ENCODE measurements around the gene C1QTNF12.
A peak's percentile ranks its signal among the peaks of the same experiment; 100 is the strongest.

C1QTNF12 gene

GRCh38 chr1:1281533-1282321, 35.2 kb upstream of the C1QTNF12 start:
- Histone ChIP-seq H3K27ac (no peak overlapping the region), H3K27me3 (no peaks in the 10 kb centered on the region), H4K20me1 (no peaks in the 10 kb centered on the region), H3K36me3 (no peaks in the 10 kb centered on the region), H3K4me3 (no peak overlapping the region), H3K9ac (no peak overlapping the region), H3K9me3 (no peaks in the 10 kb centered on the region), H3K4me1 (peaks cover 14% of the 10 kb centered on the region), H3K4me2 (no peak overlapping the region)
- no peak for TF ChIP-seq Cebpa-rat (IDR thresholded peaks at IDR 0.05)

DNA sequence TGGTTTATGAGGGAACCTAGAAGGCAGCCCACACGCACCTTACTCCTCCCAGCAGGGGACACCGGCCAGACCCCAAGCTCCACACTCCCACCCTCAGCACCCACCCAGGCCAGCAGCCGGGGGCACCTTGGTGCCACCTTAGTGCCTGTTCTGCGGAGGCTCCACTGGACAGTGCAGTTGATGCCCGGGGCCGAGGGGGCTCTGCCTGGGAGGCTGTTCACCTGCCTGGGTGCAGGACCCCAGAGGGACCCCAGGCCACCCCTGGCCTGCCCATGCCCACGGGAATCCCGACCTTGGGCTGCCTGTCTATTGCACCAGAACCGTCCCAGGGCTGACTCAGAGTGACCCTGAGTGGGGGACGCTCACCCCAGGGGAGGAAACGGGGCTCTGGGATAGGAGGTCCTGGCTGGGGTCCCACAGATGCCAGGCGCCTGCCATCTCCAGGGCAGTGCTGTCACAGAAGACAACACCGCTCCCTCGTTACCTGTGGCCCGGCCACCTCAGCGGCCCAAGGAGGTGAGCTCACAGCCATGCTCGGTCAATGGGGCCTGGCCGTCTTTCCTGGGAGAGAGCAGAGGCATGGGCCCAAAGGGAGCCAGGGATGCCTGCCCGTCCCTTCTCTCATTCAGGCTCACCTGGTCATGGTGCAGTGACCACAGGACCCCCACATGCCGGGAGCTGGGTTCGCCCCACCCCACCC, 34.4 kb upstream of the C1QTNF12 start:
- no peaks in the 10 kb centered on the region for H3K36me3 ChIP-seq
- H3K9me3 ChIP-seq: no peaks in the 10 kb centered on the region
- no peak overlapping the region for H3K27ac ChIP-seq
- peaks cover 14% of the 10 kb centered on the region for H3K4me1 ChIP-seq
- no peaks in the 10 kb centered on the region for H3K27me3 ChIP-seq
- no peak for TF ChIP-seq Cebpa-rat (IDR thresholded peaks at IDR 0.05)
- H4K20me1 ChIP-seq: no peaks in the 10 kb centered on the region
- H3K4me2 ChIP-seq: no peak overlapping the region
- H3K4me3 ChIP-seq: no peak overlapping the region
- no peak overlapping the region for H3K9ac ChIP-seq

DNA sequence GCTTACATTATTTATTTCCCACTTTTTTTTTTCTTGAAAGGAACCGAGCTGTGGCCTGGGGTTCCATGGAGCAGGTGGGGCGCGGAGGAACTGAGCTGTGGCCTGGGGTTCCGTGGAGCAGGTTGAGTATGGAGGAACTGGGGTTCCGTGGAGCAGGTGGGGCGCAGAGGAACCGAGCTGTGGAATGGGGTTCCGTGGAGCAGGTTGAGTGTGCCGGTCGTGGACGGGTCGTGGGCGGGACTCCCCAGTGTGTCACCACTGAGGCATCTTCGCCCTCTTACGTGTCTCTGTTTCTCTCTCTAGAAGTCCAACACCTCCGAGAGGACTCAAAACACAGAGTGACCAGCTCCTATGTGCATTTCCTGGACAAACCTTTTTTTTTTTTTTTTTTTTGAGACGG, 32.5 kb upstream of the C1QTNF12 start:
- Histone ChIP-seq H3K27me3 (no peaks in the 10 kb centered on the region), H4K20me1 (no peaks in the 10 kb centered on the region), H3K9me3 (no peaks in the 10 kb centered on the region), H3K9ac (no peak overlapping the region), H3K4me3 (no peak overlapping the region), H3K36me3 (no peaks in the 10 kb centered on the region), H3K4me2 (no peak overlapping the region), H3K4me1 (peaks cover 19% of the 10 kb centered on the region), H3K27ac (no peak overlapping the region)
- no peak for TF ChIP-seq Cebpa-rat (IDR thresholded peaks at IDR 0.05)

DNA sequence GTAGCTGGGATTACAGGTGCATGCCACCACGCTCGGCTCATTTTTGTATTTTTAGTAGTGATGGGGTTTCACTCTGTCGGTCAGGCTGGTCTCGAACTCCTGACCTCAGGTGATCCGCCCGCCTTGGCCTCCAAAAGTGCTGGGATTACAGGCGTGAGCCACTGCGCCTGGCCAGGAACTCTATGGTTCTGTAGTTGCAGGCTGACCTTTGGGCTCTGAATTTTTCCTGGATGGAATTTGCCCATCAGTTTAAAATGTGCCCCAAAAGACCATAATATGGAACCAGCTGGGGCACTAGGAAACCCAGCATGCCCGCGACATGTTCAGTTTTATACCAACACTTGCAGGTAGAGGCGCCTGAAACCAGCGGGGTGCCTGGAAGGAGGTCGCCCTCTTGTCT, 32.1 kb upstream of the C1QTNF12 start:
- Histone ChIP-seq H3K4me2 (no peak overlapping the region), H3K4me3 (no peak overlapping the region), H3K27me3 (no peaks in the 10 kb centered on the region), H3K27ac (no peak overlapping the region), H3K36me3 (no peaks in the 10 kb centered on the region), H3K9ac (no peak overlapping the region), H3K9me3 (no peaks in the 10 kb centered on the region), H3K4me1 (peaks cover 17% of the 10 kb centered on the region), H4K20me1 (no peaks in the 10 kb centered on the region)
- no peak for TF ChIP-seq Cebpa-rat (IDR thresholded peaks at IDR 0.05)

- no peak overlapping the region for H3K4me2 ChIP-seq
- TF ChIP-seq Cebpa-rat (IDR thresholded peaks at IDR 0.05): no peak
- no peak overlapping the region for H3K4me3 ChIP-seq
- H3K9me3 ChIP-seq: no peaks in the 10 kb centered on the region
- H3K9ac ChIP-seq: no peak overlapping the region
- peaks cover 26% of the 10 kb centered on the region for H4K20me1 ChIP-seq
- H3K36me3 ChIP-seq: peaks cover 15% of the 10 kb centered on the region
- no peaks in the 10 kb centered on the region for H3K27me3 ChIP-seq
- no peak overlapping the region for H3K27ac ChIP-seq
- peaks cover 35% of the 10 kb centered on the region for H3K4me1 ChIP-seq
These were observed 29.3 kb upstream of the C1QTNF12 start for GRCh38 chr1:1275836-1276235.

DNA sequence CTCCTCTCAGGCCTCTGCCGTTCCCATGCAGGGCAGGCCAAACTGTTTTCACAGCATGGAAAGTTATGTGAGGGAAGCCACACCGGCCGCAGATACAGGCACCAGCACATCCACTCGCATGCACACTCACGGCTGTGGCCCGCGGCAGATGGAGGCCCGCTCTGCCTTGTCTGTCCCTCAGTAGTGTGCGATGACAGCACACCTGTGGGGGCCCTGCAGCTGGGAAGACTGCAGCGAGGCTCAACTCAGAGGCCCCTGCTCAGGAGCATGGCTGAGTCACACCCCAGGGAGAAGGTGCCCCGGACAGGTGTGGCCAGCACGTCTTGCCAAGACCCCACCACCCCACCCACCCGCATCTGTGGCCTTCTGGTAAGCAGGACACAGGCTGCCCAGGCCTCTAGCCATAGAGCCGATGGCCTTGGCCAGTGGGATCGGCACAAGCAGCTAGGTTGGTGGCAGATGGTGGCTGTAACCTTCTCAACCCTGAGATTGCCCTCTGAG, 28.5 kb upstream of the C1QTNF12 start:
- TF ChIP-seq Cebpa-rat (IDR thresholded peaks at IDR 0.05): no peak
- Histone ChIP-seq H3K4me2 (peak overlapping the region; percentile 96), H3K9ac (peak overlapping the region; percentile 83), H3K36me3 (peaks cover 23% of the 10 kb centered on the region), H3K27me3 (no peaks in the 10 kb centered on the region), H3K27ac (peak overlapping the region; percentile 83), H4K20me1 (peaks cover 35% of the 10 kb centered on the region), H3K4me1 (peaks cover 43% of the 10 kb centered on the region), H3K4me3 (peak overlapping the region; percentile 100), H3K9me3 (no peaks in the 10 kb centered on the region)

DNA sequence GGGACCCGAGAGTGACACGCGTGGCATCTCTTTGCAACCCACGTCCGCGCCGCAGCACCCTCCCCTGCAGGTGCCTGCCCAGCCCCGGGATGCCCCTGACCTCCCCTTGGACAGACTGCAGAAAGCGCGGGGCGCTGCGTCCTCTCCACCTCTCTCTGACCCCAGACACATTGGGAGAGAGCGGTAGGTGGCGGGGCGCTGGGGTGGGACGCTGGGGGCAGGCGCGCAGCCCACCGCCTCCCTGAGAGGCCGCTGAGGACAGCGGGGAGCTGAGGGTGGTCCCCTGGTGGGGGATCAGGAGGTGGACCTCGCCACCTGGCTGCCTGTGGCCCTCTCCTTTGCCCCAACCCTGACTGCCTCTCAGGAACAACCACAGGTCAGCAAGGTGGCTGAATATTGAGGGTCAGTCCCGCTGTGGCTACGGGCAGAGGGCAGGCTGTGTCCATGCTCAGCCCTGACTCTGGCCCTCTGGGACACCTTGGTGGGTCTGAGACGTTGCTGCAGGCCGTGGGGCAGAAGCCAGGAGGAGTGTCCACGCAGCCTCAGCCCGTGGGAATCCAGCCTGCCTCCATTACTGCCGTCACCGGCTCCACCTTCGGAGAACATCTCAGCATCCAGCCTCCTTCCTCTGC, 27.9 kb upstream of the C1QTNF12 start:
- Histone ChIP-seq H3K27ac (peak overlapping the region; percentile 83), H3K36me3 (peaks cover 29% of the 10 kb centered on the region), H3K9me3 (no peaks in the 10 kb centered on the region), H3K4me1 (peaks cover 43% of the 10 kb centered on the region), H3K4me3 (peak overlapping the region; percentile 100), H3K4me2 (peak overlapping the region; percentile 96), H3K27me3 (no peaks in the 10 kb centered on the region), H3K9ac (peak overlapping the region; percentile 83), H4K20me1 (peaks cover 41% of the 10 kb centered on the region)
- no peak for TF ChIP-seq Cebpa-rat (IDR thresholded peaks at IDR 0.05)

DNA sequence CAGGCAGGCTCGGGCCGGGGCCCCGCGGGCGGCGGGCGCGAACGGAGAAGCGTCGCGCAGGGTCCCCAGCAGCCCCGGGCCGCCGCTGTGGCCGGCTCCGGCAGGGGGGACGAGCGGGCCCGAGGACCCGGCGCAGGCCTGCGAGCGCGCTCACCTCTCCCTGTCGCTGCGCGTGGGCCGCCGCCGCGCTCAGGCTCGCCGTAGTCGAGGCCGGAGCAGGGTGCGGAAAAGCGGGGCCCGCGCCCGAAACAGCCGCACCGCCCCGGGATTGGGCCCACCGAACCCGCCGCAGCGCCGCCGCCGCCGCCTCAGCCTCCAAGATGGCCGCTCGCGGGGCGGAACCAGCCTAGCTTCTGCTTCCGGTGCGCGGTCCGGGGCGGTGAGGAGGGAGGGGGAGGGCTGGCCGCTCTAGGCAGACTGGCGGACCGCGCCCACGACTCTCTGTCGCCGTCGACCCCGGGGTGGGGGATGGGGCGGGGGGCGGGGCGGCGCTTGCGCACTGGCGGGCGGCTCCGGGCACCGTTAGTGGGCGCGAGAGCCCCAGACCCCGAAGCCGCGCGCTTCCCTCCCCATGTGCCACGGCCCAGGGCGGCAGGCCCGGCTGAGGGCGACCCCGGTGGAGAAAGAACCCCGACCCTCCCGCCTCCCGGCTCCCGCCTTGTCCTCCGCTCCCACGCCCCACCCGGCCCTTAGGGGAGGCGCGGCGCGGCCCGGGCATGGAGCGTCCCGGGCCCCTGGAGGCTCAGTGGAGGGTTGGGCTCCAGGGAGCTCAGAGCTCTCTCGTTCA, 27.2 kb upstream of the C1QTNF12 start, which contains the start of gene UBE2J2:
Gene UBE2J2, minus strand, starts transcription at position 343 of the 787 bp plus-strand sequence. CDS start 5,862 bp downstream, outside the sequence.
- H3K27me3 ChIP-seq: no peaks in the 10 kb centered on the region
- H3K9me3 ChIP-seq: no peaks in the 10 kb centered on the region
- H3K9ac ChIP-seq: peak within 1 kb of the TSS; percentile 98
- peaks cover 43% of the 10 kb centered on the region for H3K4me1 ChIP-seq
- peaks cover 36% of the 10 kb centered on the region for H3K36me3 ChIP-seq
- H3K4me3 ChIP-seq: peak within 1 kb of the TSS; percentile 100
- TF ChIP-seq Cebpa-rat (IDR thresholded peaks at IDR 0.05): no peak
- H4K20me1 ChIP-seq: peaks cover 48% of the 10 kb centered on the region
- H3K27ac ChIP-seq: peak within 1 kb of the TSS; percentile 98
- H3K4me2 ChIP-seq: peak within 1 kb of the TSS; percentile 99

- peak overlapping the region; percentile 99 for H3K4me2 ChIP-seq
- peak overlapping the region; percentile 98 for H3K9ac ChIP-seq
- no peaks in the 10 kb centered on the region for H3K9me3 ChIP-seq
- no peak for TF ChIP-seq Cebpa-rat (IDR thresholded peaks at IDR 0.05)
- H3K4me3 ChIP-seq: peak overlapping the region; percentile 100
- H4K20me1 ChIP-seq: peaks cover 53% of the 10 kb centered on the region
- H3K36me3 ChIP-seq: peaks cover 42% of the 10 kb centered on the region
- no peaks in the 10 kb centered on the region for H3K27me3 ChIP-seq
- peaks cover 43% of the 10 kb centered on the region for H3K4me1 ChIP-seq
- peak overlapping the region; percentile 98 for H3K27ac ChIP-seq
These were observed 26.6 kb upstream of the C1QTNF12 start for GRCh38 chr1:1273209-1273511.
